Uterus (tissue), 4 donors: ENCODE results near the gene DPEP2. TPM values are rescaled to one million over a fixed set of nuclear protein-coding genes. Genes with fewer than 3 reads are reported as not detected.

Source experiments
- DNase-seq, 2 donors: peaks; one replicate each; pipeline ENCODE4 v3.0.0-alpha.2; 2019 to 2020
- H3K27ac ChIP-seq, 2 donors: fragments of 200-600 bp; sonication (generic); 1 replicate in 1 of 2; 2 replicates in 1 of 2; pipeline ENCODE4 v1.5.1; 2016 to 2018
- H3K27me3 ChIP-seq, 2 donors: fragments of 200-600 bp; sonication (generic); one replicate each; pipeline ENCODE4 v1.5.1; 2018 to 2019; ENCODE audit warnings: control low read depth in 1 of 2
- H3K36me3 ChIP-seq, 2 donors: fragments of 200-600 bp; sonication (generic); one replicate each; pipeline ENCODE4 v1.5.1; 2019; ENCODE audit warnings: control low read depth in 1 of 2
- H3K4me1 ChIP-seq, 2 donors: fragments of 200-600 bp; sonication (generic); one replicate each; pipeline ENCODE4 v1.5.1; 2018 to 2019; ENCODE audit warnings: control low read depth in 1 of 2
- H3K4me3 ChIP-seq, 2 donors: fragments of 200-600 bp; sonication (generic); 1 replicate in 1 of 2; 2 replicates in 1 of 2; pipeline ENCODE4 v1.5.1; 2018 to 2019; ENCODE audit warnings: mild to moderate bottlenecking in 1 of 2
- H3K9me3 ChIP-seq, 2 donors: fragments of 200-600 bp; sonication (generic); one replicate each; pipeline ENCODE4 v1.5.1; 2019; ENCODE audit warnings: control low read depth in 1 of 2
- POLR2A ChIP-seq, 2 donors: fragments of 450-650 bp; IDR thresholded peaks; one replicate each; pipeline ENCODE4 v1.6.1; 2016; ENCODE audit warnings: antibody characterized with exemption in 2 of 2, mild to moderate bottlenecking in 1 of 2, moderate library complexity in 1 of 2
- intact Hi-C: fragments of 100-400 bp; cut with DNase I; formaldehyde crosslinking; loops from one replicate; pipeline ENCODE4 v1.15.1; 2023; ENCODE audit warnings: low total_unique reads
- total RNA-seq, 4 donors: library from RNA; depleted of rRNA in 3 of 4; stranded (reverse); fragments of >200 nt in 3 of 4; gene quantifications; one replicate each; pipeline versions ENCODE4 v1.1.0 to v1.2.4, GENCODE V29; 2014 to 2023
- TF ChIP-seq, protein P1 (sequence below), 4 experiments: fragments of 200-600 bp in 2 of 4; fragments of 450-650 bp in 2 of 4; sonication (generic) in 2 of 4; IDR thresholded peaks; one replicate each; pipeline ENCODE4 v1.5.1; 2016 to 2019; ENCODE audit warnings: antibody characterized with exemption in 4 of 4, mild to moderate bottlenecking in 2 of 4, moderate library complexity in 1 of 4
- donor health status: DM: yes; HTN: yes; CAD: no.

Gene DPEP2
- total RNA-seq, 4 donors from 2014 or later: 0.77 to 2.3 (median 0.83) TPM; not detected in 1

GRCh38 chr16:68028996-68029395 lies 29.7 kb upstream of the DPEP2 start:
- Histone ChIP-seq H3K27me3 (no peaks in the 10 kb centered on the region), H3K9me3 (no peaks in the 10 kb centered on the region), H3K4me1 (no peaks in the 10 kb centered on the region), H3K4me3 (no peak overlapping the region), H3K27ac (no peak overlapping the region), H3K36me3 (no peaks in the 10 kb centered on the region)
- intact Hi-C loops: no loop called here
- TF ChIP-seq POLR2A (IDR thresholded peaks at IDR 0.05): no peak
- TF ChIP-seq, protein P1, sequence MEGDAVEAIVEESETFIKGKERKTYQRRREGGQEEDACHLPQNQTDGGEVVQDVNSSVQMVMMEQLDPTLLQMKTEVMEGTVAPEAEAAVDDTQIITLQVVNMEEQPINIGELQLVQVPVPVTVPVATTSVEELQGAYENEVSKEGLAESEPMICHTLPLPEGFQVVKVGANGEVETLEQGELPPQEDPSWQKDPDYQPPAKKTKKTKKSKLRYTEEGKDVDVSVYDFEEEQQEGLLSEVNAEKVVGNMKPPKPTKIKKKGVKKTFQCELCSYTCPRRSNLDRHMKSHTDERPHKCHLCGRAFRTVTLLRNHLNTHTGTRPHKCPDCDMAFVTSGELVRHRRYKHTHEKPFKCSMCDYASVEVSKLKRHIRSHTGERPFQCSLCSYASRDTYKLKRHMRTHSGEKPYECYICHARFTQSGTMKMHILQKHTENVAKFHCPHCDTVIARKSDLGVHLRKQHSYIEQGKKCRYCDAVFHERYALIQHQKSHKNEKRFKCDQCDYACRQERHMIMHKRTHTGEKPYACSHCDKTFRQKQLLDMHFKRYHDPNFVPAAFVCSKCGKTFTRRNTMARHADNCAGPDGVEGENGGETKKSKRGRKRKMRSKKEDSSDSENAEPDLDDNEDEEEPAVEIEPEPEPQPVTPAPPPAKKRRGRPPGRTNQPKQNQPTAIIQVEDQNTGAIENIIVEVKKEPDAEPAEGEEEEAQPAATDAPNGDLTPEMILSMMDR (IDR thresholded peaks at IDR 0.05): no peak
- no peak for DNase-seq

- no peaks in the 10 kb centered on the region for H3K9me3 ChIP-seq
- intact Hi-C loops: no loop called here
- no peaks in the 10 kb centered on the region for H3K36me3 ChIP-seq
- TF ChIP-seq POLR2A (IDR thresholded peaks at IDR 0.05): peak in 1 of 2 donors; percentile 53
- TF ChIP-seq, protein P1 (IDR thresholded peaks at IDR 0.05): peak in 1 of 4 experiments; percentile 55
- no peaks in the 10 kb centered on the region for H3K27me3 ChIP-seq
- H3K4me1 ChIP-seq: peaks cover 3% of the 10 kb centered on the region in 2 donors
- DNase-seq: peak; percentile 91 to 94
- H3K4me3 ChIP-seq: peak within 1 kb of the TSS; percentile 66 to 69
- H3K27ac ChIP-seq: peak within 1 kb of the TSS; percentile 82 to 83
These were observed 23.6 kb upstream of the DPEP2 start, which contains the start of the genes DDX28 and DUS2 for GRCh38 chr16:68022728-68023537. DDX28 (minus strand) TSS chr16:68023232; CDS start chr16:68023202, 30 bp downstream. DUS2 (plus strand) TSS chr16:68023284; CDS start chr16:68038024, 14,740 bp downstream.

GRCh38 chr16:68022278-68022727 lies 23.0 kb upstream of the DPEP2 start:
- DNase-seq: no peak
- Histone ChIP-seq H3K36me3 (no peaks in the 10 kb centered on the region), H3K27ac (peak overlapping the region; percentile 82 to 83), H3K27me3 (no peaks in the 10 kb centered on the region), H3K9me3 (no peaks in the 10 kb centered on the region), H3K4me1 (peaks cover 3% of the 10 kb centered on the region in 2 donors), H3K4me3 (peak overlapping the region; percentile 66 to 69)
- TF ChIP-seq POLR2A (IDR thresholded peaks at IDR 0.05): no peak
- TF ChIP-seq, protein P1 (IDR thresholded peaks at IDR 0.05): no peak
- intact Hi-C loops: no loop called here

GRCh38 chr16:68021490-68021889 lies 22.2 kb upstream of the DPEP2 start:
- no peak overlapping the region for H3K4me3 ChIP-seq
- TF ChIP-seq POLR2A (IDR thresholded peaks at IDR 0.05): no peak
- TF ChIP-seq, protein P1 (IDR thresholded peaks at IDR 0.05): no peak
- intact Hi-C loops: no loop called here

DNA sequence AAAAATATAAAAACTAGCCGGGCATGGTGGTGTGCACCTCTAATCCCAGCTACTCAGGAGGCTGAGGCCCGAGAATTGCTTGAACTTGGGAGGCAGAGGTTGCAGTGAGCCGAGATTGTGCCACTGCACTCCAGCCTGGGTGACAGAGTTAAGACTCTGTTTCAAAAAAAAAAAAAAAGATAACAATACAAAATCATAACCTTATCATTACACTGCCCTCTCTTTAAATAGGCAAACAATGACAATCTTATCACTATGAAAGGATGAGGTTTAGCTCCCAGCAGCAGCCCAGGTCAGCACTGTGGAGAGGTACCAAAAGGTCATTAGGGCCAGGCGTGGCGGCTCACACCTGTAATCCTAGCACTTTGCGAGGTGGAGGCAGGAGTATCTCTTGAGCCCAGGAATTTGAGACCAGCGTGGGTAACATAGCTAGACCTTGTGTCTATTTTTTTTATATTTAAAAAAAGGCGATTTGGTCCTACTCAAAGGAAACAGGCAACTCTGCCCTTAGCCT lies 19.9 kb upstream of the DPEP2 start:
- no peak for DNase-seq
- H3K27ac ChIP-seq: no peak overlapping the region
- H3K36me3 ChIP-seq: no peaks in the 10 kb centered on the region
- TF ChIP-seq, protein P1 (IDR thresholded peaks at IDR 0.05): no peak
- TF ChIP-seq POLR2A (IDR thresholded peaks at IDR 0.05): no peak
- H3K4me3 ChIP-seq: no peak overlapping the region
- peaks cover 3% of the 10 kb centered on the region in 2 donors for H3K4me1 ChIP-seq
- no peaks in the 10 kb centered on the region for H3K9me3 ChIP-seq
- no peaks in the 10 kb centered on the region for H3K27me3 ChIP-seq
- intact Hi-C loops: no loop called here

More at GRCh38 chr16:68021490-68021889, 22.2 kb upstream of the DPEP2 start:
- no peaks in the 10 kb centered on the region for H3K36me3 ChIP-seq
- no peaks in the 10 kb centered on the region for H3K9me3 ChIP-seq
- no peak for DNase-seq
- no peak overlapping the region for H3K27ac ChIP-seq
- peaks cover 3% of the 10 kb centered on the region in 2 donors for H3K4me1 ChIP-seq
- H3K27me3 ChIP-seq: no peaks in the 10 kb centered on the region
